Activated T-cell treated with anti-CD3 and anti-CD28 coated beads, Interleukin-2, amount 50 U/mL, for 4 hours (primary cell): Measurements from ENCODE around the gene PEX11A. TPM values are rescaled to one million over a fixed set of nuclear protein-coding genes. Genes with fewer than 3 reads are reported as not detected.
"Not testable (repeated sequence)": the region's sequence is repeated elsewhere in the genome, so short reads cannot be mapped to it uniquely, and the experiment has no call there.

Experiments
- ATAC-seq, 2 donors: fragments of 200-7000 bp; cut with Tn5 transposase; one replicate each; pipeline ENCODE4 v1.10.0; 2021
- DNase-seq: peaks from one replicate; pipeline ENCODE4 v3.0.0-alpha.2; 2020
- H3K27me3 Mint-ChIP-seq: one replicate; pipeline ENCODE4 v1.8.0; 2021; ENCODE audit warnings: low read depth, mixed read lengths
- H3K36me3 Mint-ChIP-seq: one replicate; pipeline ENCODE4 v1.8.0; 2022; ENCODE audit warnings: mixed read lengths; ENCODE audit not compliant: insufficient read depth
- H3K4me1 Mint-ChIP-seq: one replicate; pipeline ENCODE4 v1.8.0; 2021; ENCODE audit warnings: low read depth, mixed read lengths
- H3K4me3 Mint-ChIP-seq: one replicate; pipeline ENCODE4 v1.8.0; 2021; ENCODE audit warnings: mild to moderate bottlenecking, moderate library complexity, mixed read lengths
- H3K9me3 Mint-ChIP-seq: one replicate; pipeline ENCODE4 v1.8.0; 2021; ENCODE audit warnings: mixed read lengths
- total RNA-seq, 3 donors: library from RNA; stranded (reverse); gene quantifications; one replicate each; pipeline ENCODE4 v1.2.1, GENCODE V29; 2021

PEX11A gene
- total RNA-seq, 3 donors from 2014 or later = 1.0 to 1.8 (median 1.4) TPM

- no peaks in the 10 kb centered on the region for H3K27me3 Mint-ChIP-seq
- ATAC-seq (no peak), DNase-seq (no peak)
- H3K36me3 Mint-ChIP-seq = no peaks in the 10 kb centered on the region
- H3K4me1 Mint-ChIP-seq = peaks cover 9% of the 10 kb centered on the region
- H3K4me3 Mint-ChIP-seq = no peak overlapping the region
- H3K9me3 Mint-ChIP-seq = no peaks in the 10 kb centered on the region
These were observed 2.5 kb upstream of the PEX11A start for GRCh38 chr15:89693091-89693490.

GRCh38 chr15:89689930-89690275, 651 bp downstream of the PEX11A start:
- not testable (repeated sequence) for H3K36me3 Mint-ChIP-seq, ATAC-seq, H3K9me3 Mint-ChIP-seq, H3K4me1 Mint-ChIP-seq, H3K27me3 Mint-ChIP-seq, DNase-seq
- H3K4me3 Mint-ChIP-seq = peak overlapping the region; percentile 89

GRCh38 chr15:89686522-89686921, 4.0 kb downstream of the PEX11A start:
- Mint-ChIP-seq H3K9me3 (no peaks in the 10 kb centered on the region), H3K4me3 (no peak overlapping the region), H3K36me3 (peaks cover 10% of the 10 kb centered on the region)

DNA sequence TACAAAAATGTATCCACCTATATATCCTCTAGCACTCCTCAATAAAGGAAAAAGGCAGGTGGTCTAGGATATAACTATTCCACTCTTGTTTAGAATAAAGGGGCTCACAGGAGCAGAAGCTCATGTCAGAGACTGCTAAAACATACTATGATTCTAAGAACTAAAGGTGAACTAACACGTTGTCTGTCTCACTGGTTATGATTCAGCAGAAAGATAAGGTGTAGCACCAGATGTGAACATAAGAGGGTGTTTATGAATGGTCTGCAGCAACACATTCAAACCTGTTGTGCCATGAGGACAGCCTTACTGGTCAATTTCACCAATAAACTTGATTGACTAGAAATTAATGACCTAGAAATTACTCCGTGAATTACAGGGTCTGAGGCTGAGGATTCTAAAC, 4.6 kb downstream of the PEX11A start:
- peaks cover 10% of the 10 kb centered on the region for H3K36me3 Mint-ChIP-seq
- no peak for ATAC-seq
- H3K27me3 Mint-ChIP-seq = no peaks in the 10 kb centered on the region
- H3K9me3 Mint-ChIP-seq = no peaks in the 10 kb centered on the region
- peaks cover 7% of the 10 kb centered on the region for H3K4me1 Mint-ChIP-seq
- no peak overlapping the region for H3K4me3 Mint-ChIP-seq
- no peak for DNase-seq

More at GRCh38 chr15:89686522-89686921, 4.0 kb downstream of the PEX11A start:
- no peaks in the 10 kb centered on the region for H3K27me3 Mint-ChIP-seq
- peaks cover 9% of the 10 kb centered on the region for H3K4me1 Mint-ChIP-seq
- no peak for DNase-seq
- no peak for ATAC-seq

GRCh38 chr15:89681146-89681545, 9.4 kb downstream of the PEX11A start:
- Mint-ChIP-seq H3K27me3 (peaks cover 4% of the 10 kb centered on the region), H3K4me3 (no peak overlapping the region), H3K9me3 (no peaks in the 10 kb centered on the region), H3K36me3 (peaks cover 8% of the 10 kb centered on the region), H3K4me1 (no peaks in the 10 kb centered on the region)
- DNase-seq = no peak
- ATAC-seq = no peak

DNA sequence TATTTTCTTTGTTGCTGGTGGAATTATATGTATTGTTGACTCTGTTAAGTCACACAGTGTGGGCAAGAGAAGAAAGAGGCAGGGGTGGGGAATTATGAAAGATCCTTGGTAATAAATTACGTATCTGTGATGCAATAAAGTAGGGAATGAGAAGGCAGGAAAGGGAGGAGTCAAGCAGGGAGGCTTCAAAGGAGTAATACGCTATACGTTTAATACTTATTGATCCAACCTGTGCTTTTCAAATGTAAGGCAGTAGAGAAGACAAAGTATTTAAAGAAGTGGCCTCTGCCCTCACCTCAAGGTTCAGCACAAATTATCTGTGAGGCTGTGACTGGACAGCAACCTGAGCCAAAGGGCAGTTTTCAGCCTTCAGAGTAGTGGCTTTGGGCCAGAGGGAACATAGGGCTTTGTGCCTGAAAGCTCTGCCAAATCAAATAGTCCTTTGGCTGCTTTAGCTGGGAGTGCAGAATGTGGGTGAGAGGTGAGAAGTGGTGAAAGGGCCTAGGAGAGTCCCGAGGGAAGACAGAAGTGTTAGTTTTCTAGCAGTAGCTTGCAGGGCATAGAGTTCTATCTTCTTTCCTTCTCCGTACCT, 10.2 kb downstream of the PEX11A start:
- Mint-ChIP-seq H3K36me3 (peaks cover 6% of the 10 kb centered on the region), H3K27me3 (peaks cover 4% of the 10 kb centered on the region), H3K9me3 (no peaks in the 10 kb centered on the region), H3K4me3 (no peak overlapping the region), H3K4me1 (no peaks in the 10 kb centered on the region)
- DNase-seq (no peak), ATAC-seq (no peak)

GRCh38 chr15:89679212-89679611, 11.3 kb downstream of the PEX11A start, which contains the start of gene PLIN1:
Gene PLIN1 (minus strand): TSS chr15:89679367. CDS start chr15:89677489, 1,878 bp downstream.
- peaks cover 6% of the 10 kb centered on the region for H3K36me3 Mint-ChIP-seq
- peaks cover 4% of the 10 kb centered on the region for H3K27me3 Mint-ChIP-seq
- DNase-seq = no peak
- ATAC-seq = no peak
- H3K4me1 Mint-ChIP-seq = no peaks in the 10 kb centered on the region
- no peaks in the 10 kb centered on the region for H3K9me3 Mint-ChIP-seq
- H3K4me3 Mint-ChIP-seq = no peak within 1 kb of the TSS

GRCh38 chr15:89677381-89677780, 13.2 kb downstream of the PEX11A start:
- Mint-ChIP-seq H3K27me3 (peaks cover 4% of the 10 kb centered on the region), H3K4me3 (no peak overlapping the region), H3K4me1 (no peaks in the 10 kb centered on the region), H3K36me3 (peaks cover 3% of the 10 kb centered on the region), H3K9me3 (no peaks in the 10 kb centered on the region)
- no peak for ATAC-seq
- no peak for DNase-seq

DNA sequence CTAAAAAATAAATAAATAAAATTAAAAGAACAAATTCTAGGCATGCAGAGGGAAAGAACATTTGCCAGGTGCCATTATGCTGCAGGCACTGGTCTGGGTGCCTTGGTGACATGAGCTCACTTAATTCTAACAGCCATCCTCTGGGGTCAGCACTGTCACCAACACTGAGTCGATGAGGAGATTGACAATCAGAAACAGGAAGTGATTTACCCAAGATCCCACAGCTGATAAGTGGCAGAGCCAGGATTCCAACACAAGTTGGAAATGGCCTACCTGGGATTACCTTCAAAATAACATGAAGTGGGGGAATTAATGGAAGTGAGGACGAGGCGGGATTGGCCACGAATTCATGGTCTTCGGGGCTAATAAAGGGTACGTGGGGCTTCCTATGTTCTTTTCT, 14.9 kb downstream of the PEX11A start:
- Mint-ChIP-seq H3K9me3 (no peaks in the 10 kb centered on the region), H3K36me3 (no peaks in the 10 kb centered on the region)
- no peak for DNase-seq

GRCh38 chr15:89674526-89674925, 16.0 kb downstream of the PEX11A start:
- no peak for ATAC-seq
- Mint-ChIP-seq H3K4me3 (no peak overlapping the region), H3K27me3 (peaks cover 4% of the 10 kb centered on the region), H3K4me1 (no peaks in the 10 kb centered on the region), H3K9me3 (no peaks in the 10 kb centered on the region), H3K36me3 (no peaks in the 10 kb centered on the region)
- no peak for DNase-seq

More for the DNA sequence above, 14.9 kb downstream of the PEX11A start:
- Mint-ChIP-seq H3K27me3 (peaks cover 4% of the 10 kb centered on the region), H3K4me3 (no peak overlapping the region), H3K4me1 (no peaks in the 10 kb centered on the region)
- ATAC-seq = no peak

GRCh38 chr15:89673165-89673512, 17.4 kb downstream of the PEX11A start:
- ATAC-seq = peak in 1 of 2 donors; percentile 51

DNA sequence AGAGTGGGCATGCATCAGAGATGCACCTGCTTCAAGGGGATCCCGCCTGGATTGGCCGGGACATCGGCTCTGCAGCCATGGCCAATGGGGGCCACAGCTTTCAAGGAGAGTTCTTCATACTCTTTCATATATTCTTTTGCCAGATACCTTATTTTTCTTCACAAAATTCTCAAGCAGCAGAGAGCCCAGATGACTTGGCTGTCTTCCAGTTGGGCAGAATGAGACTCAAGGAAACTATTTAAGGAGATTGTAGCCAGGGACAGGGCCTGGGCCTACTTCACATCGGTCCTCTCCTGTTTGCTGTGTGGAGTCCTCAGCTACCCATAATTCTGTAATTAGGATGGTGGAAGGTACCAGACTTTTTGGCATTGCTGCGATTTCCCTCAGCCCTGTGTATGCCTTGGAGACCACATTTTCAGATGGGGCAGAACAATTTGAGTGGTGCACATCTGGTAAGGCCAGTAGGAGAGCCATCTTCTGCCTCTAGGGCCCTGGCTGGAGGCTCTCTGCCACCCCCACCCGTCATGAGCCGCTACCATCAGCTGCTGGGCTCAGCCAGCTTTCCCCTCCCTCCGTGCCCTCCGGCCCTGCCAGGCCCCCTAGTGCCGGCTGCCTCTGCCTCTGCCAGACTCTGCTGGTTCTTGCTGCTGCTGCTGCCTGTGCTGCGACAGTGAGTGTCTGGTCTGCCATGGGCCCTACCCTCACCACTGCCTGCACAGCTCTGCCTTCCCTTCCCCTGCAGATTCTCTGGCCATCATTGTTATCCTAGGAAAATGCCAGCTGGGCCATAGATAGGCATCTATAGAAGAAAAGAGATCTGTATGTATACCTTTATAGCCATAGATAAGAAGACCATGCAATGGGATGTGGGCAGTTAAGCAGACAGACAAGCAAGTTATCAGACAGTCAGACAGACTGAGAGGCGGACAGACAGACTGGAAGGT, 18.1 kb downstream of the PEX11A start:
- H3K9me3 Mint-ChIP-seq = no peaks in the 10 kb centered on the region
- DNase-seq = no peak
- ATAC-seq = no peak
- H3K4me1 Mint-ChIP-seq = no peaks in the 10 kb centered on the region
- no peaks in the 10 kb centered on the region for H3K27me3 Mint-ChIP-seq
- no peak overlapping the region for H3K4me3 Mint-ChIP-seq
- no peaks in the 10 kb centered on the region for H3K36me3 Mint-ChIP-seq

More at GRCh38 chr15:89673165-89673512, 17.4 kb downstream of the PEX11A start:
- no peaks in the 10 kb centered on the region for H3K4me1 Mint-ChIP-seq
- no peak for DNase-seq
- H3K36me3 Mint-ChIP-seq = no peaks in the 10 kb centered on the region
- no peaks in the 10 kb centered on the region for H3K27me3 Mint-ChIP-seq
- no peaks in the 10 kb centered on the region for H3K9me3 Mint-ChIP-seq
- no peak overlapping the region for H3K4me3 Mint-ChIP-seq

- Mint-ChIP-seq H3K4me3 (no peak overlapping the region), H3K36me3 (no peaks in the 10 kb centered on the region), H3K4me1 (no peaks in the 10 kb centered on the region), H3K27me3 (peaks cover 2% of the 10 kb centered on the region), H3K9me3 (no peaks in the 10 kb centered on the region)
- DNase-seq = no peak
- no peak for ATAC-seq
These were observed 18.9 kb downstream of the PEX11A start for GRCh38 chr15:89671687-89672086.

DNA sequence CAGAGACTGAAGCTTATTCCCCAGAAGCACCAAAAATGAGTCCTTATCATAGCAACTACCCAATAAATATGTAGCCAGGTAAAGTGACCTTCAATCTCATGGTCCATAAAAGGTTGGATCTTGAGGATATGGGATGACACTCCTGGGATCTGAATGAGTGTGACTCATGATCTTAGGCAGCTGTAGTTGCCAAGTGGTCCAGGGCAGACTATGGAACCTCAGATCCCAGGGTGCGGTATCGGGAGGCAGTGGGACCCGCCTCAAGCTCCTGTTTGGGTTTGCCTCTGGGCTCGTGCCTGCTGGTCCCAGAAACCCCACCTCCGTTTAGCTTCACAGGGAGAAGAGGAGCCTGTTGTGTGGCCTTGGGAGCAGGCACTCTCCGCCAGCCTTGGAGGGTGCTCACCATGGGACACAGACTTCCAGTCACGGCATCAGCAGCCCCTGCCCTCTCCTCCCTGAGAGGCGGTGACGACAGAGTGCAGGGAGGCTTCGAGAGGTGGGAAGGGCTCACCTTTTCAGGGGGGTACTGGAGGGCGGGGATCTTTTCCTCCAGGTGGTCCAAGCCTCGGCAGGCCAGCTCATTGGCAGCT, 19.5 kb downstream of the PEX11A start:
- ATAC-seq = no peak
- DNase-seq = no peak
- Mint-ChIP-seq H3K9me3 (no peaks in the 10 kb centered on the region), H3K4me1 (no peaks in the 10 kb centered on the region), H3K27me3 (peaks cover 7% of the 10 kb centered on the region), H3K36me3 (no peaks in the 10 kb centered on the region), H3K4me3 (no peak overlapping the region)
